Measurements from ENCODE around the gene ASCL4.

- no peak for TF ChIP-seq CTCF (IDR thresholded peaks at IDR 0.05)
- TF ChIP-seq, protein P1, sequence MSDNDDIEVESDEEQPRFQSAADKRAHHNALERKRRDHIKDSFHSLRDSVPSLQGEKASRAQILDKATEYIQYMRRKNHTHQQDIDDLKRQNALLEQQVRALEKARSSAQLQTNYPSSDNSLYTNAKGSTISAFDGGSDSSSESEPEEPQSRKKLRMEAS (CRISPR knock-in tag; IDR thresholded peaks at IDR 0.05), result no peak
Observed at GRCh38 chr12:107764626-107765025, 9.9 kb upstream of the ASCL4 start.
